ENCODE measurements around the gene ATAD1.
"Not testable (repeated sequence)": the region's sequence is repeated elsewhere in the genome, so short reads cannot be mapped to it uniquely, and the experiment has no call there.

Gene ATAD1

DNA sequence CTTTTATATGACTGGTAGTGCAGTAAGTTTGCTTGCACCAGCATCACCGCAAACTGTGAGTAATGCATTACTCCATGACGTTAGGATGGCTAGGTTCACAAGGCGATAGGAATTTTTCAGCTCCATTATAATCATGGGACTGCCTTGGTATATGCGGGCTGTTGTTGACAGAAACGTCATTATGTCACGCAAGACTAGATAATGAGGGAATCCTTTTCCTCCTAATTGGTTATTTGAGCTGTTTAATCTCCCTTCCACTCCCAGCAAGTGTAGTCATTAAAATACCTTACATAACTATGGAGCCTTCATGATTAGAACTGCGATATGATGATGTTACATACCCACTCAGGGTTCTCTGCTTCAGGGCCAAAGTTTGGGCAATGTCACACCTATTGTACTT is 28.0 kb upstream of the ATAD1 start:
- peak; percentile 86 for DNase-seq (ENCODE audit: low spot score)

DNA sequence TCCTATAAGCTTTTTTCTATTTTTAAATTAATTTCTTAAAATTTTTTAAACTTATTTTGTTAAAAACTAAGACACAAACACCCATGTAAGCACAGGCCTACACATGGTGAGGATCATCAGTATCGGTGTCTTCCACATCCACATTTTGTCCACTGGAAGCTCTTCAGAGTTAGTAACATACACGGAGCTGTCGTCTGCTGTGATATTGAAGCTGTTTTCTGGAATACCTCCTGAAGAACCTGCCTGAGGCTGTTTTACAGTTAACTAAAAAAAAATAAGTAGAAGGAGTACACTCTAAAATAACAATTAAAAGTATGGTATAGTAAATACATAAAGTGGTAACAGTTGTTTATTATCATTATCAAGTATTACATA is 27.6 kb upstream of the ATAD1 start:
- no peak for DNase-seq (ENCODE audit: low spot score)

DNA sequence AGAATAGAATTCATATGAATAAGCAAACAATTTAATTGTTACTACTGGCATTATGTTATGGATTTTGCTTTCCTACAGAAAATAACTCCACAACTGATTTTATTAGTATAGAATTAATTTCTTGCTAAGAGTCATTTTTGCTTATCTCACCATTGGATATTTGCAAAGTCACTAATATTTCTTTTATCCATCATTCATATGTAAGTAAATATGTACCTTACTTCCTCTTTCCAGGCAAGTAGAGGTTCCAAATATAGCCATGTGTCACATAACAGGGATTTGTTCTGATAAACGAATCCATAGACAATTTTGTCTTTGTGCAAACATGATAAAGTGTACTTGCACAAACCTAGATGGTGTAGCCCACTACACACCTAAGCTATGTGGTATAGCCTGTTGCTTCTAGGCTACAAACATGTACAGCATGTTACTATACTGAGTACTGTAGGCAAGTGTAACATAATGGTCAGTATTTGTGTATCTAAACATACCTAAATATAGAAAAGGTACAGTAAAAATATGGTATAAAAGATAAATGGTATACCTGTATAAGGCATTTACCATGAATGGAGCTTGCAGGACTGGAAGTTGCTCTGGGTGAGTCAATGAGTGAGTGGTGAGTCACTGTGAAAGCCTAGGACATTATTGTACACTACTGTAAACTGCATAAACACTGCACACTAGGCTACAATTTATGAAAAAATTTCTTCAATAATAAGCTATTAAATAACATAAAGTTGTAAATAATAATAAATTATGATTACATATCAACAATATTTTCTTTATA is 27.0 kb upstream of the ATAD1 start:
- peak; percentile 69 for DNase-seq (ENCODE audit: low spot score)

DNA sequence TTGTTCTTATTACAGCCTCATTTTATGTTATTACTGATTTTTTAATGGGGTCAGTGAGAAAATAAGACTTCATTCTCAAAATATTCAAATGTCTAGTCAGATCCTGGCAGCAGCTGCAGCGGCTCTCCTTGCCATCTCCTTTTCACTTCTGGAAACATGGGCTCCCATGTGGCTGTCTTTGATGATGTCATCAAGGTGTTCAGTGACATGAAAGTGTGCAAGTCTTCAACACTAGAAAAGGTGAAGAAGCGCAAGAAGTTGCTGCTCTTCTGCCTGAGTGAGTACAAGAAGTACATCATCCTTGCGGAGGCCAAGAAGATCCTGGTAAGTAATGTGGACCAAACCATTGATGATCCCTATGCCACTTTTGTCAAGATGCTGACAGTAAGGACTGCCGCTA is 25.7 kb upstream of the ATAD1 start:
- no peak for DNase-seq (ENCODE audit: low spot score)

DNA sequence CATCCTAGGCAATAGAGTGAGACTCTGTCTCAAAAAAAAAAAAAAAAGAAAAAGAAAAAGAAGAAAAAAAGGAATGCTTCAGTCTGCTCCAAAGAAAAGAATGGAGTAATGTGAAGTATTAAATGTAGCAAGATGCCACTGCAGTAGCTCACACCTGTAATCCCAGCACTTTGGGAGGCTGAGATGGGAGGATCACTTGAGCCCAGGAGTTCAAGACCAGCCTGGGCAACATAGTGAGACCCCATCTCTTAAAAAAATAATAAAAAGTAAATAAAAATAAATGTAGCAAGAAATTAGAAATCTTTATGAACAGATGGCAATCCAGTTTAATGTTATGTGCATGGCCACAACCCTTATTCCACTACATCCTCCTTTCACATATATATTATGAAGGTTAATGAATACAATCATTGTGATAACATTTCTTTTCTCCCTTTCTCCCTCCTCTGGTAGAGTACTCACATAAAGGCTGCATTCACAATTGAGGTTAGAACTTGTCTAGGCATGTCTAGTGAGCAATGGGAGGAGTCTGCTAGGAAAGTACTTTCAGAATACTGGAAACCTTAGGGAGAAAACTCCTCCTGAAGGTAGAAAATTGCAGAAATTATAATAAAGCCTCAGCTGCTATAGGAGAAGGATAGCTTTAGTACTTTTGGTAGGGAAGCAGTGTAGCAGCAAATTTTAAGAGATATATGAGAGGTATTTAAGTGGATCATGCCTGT is 24.9 kb upstream of the ATAD1 start:
- peak; percentile 75 for DNase-seq (ENCODE audit: low spot score)

DNA sequence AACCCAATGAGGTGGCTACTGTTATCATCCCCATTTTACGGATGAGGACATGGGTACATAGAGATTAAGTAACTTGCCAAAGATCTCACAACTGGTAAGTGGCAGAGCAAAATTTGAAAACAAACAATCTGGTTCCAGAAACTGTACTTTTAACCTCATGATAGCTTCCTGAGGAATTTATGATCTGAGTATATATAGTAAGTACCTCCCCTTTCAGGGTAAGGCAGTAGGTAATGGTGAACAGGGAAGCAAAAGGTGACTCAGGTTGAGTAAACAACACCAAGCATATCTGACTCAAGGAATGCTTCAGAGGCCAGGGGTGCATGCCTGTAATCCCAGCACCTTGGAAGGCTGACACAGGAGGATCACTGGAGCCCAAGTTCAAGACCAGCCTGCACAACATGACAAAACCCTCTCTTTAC is 24.2 kb upstream of the ATAD1 start:
- DNase-seq (ENCODE audit: low spot score) = peak; percentile 98

DNA sequence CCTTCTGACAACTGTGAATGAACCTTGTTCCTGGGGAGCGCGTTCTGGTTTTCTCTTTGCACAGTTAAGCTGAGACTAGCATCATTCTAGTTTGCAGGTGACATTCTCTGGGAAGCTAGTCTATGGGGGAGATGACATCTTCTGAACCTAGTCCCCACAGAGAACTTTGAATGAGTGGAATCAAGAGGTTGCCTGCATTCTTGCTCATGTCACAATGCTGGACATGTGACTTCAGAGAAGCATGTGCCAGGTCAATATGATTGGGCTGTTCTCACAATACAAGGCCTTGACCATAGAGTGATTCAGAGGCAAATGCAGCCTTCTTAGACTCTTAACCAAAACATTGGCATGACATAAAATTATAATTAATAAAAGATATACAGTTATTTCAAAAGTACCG is 23.2 kb upstream of the ATAD1 start:
- DNase-seq (ENCODE audit: low spot score) = no peak

DNA sequence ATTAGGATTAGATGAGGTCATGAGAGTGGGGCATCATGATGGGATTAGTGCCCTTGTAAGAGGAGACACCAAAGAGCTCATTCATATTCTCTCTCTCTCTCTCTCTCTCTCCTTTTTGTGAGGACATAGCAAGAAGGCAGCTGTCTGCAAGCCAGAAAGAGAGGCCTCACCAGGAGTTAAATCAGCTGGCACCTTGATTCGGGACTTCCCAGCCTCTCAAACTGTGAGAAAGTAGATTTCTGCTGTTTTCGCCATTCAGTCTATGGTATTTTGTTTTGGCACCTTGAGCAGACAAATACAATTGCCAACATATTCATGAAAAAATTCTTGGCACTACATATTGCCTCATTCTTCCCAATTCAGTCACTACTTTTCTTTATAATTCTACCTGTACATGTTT is 20.6 kb upstream of the ATAD1 start:
- DNase-seq (ENCODE audit: low spot score) = no peak

DNA sequence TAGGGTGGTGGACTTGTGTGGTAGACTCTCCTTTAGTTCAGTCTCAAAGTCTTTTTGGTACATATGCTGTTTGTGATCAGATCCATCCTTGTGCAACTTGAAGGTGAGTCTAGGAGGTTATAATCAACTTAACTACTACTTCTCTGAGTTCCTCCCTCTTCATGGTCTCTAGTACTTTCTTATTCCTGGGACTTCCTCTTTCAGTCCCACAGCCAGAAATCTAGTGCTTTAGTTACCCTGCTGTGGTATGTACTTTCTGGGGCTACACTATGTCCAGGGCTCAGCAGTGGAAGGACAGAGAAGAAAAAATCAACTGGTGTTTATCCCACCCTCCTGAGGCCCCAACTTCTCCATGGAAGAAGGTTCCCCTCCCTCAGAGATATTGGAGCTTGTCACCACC is 19.4 kb upstream of the ATAD1 start:
- DNase-seq (ENCODE audit: low spot score) = no peak

DNA sequence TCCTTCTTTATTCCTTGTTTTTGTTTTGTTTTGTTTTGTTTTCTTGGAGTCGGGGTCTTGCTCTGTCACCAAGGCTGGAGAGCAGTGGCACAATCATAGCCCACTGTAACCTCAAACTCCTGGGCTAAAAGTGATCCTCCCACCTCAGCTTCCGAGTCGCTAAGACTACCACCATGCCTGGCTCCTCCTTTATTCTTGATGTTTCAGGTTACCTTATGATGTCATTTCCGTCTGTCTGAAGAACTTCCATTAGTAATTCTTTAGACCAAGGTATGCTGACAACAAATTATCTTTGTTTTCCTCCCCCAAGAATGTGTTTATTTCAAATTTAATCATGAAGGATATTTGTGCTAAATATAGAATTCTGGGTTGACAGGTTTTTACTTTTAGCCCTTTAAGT is 18.1 kb upstream of the ATAD1 start:
- no peak for DNase-seq (ENCODE audit: low spot score)

DNA sequence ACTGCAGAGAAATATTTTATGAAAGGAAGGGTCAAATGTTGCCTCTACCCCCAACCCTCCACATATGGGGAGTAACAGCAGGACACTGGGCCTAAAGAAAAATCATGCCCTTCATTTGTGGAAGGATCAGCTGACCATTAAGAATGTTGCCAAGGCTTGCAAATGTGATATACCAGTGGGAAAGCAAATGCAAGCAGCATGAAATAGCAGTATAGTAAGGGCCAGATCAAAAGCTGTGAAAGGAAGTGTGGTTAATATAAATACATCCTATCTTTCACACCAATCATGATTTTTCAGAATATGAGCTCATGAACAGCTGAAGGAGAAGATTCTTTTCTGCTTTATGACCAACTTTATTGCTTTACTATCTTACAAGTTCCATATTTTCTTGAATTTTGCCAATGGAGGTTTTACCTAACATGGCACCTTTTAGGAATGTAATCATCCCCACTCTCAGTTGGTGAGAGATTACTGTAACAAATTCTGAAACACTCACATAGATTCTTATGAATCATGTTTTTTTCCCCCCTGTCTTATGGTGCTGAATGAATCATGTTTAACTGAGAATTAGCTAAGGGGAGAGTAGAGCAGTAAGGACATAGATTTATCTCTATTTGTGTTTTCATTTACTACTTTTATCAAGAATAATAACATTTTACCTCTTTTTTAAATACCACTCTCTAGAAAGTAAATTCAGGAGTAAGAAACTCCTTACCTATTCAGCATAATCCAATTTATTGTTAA is 12.1 kb upstream of the ATAD1 start:
- peak; percentile 31 for DNase-seq (ENCODE audit: low spot score)

DNA sequence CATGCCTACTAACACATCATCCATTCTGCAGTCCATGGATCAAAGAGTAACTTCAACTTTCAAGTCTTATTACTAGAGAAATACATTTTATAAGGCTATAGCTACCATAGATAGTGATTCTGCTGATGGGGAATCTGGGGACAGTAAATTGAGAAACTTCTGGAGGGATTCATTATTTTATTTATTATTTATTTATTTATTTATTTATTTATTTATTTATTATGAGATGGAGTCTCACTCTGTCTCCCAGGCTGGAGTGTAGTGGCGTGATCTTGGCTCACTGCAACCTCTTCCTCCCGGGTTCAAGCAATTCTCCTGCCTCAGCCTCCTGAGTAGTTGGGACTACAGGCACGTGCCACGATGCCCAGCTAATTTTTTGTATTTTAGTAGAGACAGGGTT is 11.0 kb upstream of the ATAD1 start:
- DNase-seq (ENCODE audit: low spot score) = not testable (repeated sequence)

DNA sequence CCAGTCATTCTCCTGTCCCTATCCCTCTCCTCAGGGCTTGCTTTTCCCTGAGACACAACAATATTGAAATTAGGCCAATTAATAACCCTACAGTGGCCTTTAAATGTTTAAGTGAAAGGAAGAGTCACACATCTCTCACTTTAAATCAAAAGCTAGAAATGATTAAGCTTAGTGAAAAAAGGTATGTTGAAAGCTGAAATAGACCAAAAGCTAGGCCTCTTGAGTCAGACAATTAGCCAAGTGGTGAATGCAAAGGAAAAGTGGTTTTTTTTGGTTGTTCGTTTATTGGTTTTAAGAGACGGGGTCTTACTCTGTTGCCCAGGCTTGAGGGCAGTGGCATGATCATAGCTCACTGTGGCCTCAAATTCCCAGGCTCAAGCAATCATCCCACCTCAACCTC is 9.7 kb upstream of the ATAD1 start:
- no peak for DNase-seq (ENCODE audit: low spot score)

DNA sequence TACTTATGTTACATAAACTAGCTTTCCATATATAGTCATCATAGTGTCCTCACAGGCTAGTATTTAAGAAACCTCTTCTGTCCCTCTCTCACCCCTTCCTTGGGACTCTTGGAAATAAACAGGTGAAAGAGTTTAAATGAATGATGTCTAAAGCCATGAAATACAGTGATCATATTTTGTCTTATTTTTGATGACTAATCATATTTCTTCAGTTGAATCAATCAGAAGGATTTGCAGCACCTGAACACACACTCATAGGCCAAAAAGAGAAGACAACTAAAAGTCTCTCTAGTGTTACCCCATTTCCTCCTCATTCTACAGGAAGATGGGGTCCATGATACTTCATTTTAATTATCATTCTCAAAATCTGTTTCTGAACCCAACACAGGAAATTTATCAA is 8.6 kb upstream of the ATAD1 start:
- DNase-seq (ENCODE audit: low spot score) = no peak

DNA sequence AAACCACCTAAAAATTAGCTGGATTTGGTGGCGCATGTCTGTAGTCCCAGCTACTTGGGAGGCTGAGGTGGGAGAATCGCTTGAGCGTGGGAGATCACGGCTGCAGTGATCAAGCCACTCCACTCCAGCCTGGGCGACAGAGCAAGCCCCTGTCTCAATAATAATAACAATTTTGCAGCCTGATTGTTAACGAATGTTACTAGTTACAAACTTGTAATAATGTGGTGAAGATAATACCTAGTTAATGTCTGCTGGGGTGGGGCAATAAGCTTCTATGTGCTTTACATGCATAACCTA is 1.2 kb upstream of the ATAD1 start:
- DNase-seq (ENCODE audit: low spot score) = no peak

DNA sequence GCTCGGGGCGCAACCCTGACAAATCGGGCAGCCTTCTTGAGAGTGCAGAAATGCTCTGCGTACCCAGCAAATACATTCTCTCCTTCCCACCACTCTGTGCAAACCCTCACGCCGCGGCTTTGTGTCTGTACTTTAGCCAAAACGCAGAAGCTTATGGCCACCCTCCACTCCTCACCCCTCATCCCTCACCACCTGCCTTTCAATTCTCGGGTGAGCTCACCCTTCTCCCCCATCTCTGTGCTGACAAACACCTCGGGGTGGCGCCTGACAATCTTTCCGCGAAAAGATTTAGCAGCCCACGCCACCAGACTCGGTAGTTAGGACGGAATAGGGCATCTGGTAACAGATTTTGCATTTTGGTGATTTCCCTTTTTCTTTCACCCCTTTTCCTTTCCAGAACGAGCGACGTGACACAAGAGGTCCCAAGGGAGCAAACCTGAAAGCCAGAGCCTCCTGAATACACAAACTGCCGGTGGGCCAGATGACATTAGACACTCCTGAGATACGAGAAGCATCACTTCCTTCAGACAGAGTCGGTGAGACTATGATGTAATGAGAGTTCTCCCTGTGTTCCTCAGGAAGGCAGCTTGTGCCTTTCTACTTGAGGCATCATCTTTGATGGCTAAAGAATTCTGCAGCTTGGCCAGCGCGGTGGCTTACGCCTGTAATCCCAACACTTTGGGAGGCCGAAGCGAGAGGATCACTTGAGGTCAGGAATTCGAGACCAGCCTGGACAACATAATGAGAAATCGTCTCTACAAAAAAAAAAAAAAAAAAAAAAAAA is 671 bp upstream of the ATAD1 start:
- DNase-seq (ENCODE audit: low spot score) = peak; percentile 59

DNA sequence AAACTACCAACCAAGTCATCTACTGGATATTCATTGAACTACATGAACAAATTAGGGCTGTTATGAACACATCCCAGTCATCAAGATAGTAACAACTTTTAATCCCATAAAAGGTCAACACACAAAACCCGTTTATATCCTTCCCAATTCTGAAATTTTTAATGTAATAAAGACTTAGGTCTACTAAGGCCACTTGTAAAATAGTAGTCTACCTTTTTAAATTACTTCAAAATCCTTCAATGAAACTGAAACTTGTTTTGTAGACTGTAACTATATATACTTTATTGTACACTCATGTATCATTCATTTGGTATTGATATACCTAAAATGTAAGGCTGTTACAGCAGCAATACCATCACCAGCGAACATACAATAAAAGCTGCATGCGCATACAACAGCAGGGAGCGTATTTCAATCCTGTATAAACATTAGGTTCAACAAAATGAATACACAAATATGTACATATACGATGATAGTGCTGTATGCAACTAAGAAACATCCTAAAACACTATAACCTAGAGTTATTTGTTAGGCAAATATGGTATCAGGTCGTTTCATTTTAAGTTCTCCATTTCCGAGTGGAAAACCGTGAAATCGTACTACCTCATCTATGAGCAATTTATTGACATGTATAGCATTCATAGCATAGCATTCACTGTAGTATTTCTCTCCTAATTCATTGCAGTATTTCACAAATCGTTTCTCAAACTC is 973 bp downstream of the ATAD1 start:
- no peak for DNase-seq (ENCODE audit: low spot score)

DNA sequence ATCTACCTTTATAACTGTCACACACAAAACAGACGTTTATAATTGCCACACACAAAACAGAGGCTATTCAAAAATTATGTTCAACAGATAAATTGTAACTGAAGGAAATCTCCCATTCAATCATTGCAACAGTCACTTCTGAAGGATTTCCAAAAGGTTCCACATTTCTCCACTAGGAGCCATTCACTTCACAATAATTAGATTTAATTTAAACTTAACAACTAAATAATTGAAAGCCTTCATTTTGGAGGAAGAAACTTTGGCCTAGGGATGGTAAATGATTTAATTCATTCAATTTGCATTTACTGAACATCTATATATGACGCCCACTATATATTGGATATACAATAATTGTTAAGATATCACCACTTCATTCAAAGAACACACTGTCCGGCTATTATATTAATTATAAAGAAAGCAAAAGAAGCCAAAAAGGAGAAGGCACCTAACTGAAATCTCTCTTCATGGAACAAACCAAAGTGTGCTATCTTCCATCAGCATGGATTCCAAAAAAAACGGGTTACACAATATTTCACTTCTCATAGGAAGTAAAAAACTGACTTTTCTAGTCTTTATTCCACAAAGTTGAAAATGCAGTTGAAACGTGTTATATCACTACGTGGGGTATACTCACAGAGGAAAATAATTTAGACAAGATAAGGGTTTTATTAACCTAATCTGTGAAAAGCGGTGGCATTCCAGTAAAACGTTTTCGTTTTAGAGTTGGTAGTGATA is 1.7 kb downstream of the ATAD1 start:
- DNase-seq (ENCODE audit: low spot score) = no peak

DNA sequence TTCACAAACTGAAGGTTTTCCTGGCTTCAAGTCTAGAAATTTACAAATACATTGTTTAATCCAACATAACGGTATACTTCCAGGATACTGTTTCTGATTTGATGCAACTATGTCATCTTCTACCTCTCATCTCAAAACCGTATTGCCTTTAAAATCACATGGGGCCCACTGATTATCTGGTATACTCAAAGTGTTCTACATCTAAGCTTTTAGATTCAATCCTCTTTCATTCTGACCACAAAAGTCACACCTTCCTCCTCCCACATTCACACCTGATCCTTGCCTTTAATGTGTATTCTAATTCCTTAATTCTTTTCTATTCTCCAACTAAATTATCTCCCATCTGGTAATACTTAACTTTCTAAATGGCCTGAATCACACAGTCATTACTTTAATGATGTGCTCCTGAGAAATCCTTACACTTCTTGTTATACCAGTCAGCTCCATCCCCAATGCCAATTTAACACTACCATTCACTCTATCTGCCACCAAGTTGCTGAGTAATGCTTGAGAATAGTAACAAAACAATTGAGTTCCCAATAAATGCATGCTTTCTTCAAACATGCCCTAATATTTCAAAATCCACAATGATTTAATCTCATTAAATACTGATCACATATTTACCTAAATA is 13.0 kb downstream of the ATAD1 start:
- DNase-seq (ENCODE audit: low spot score) = no peak

DNA sequence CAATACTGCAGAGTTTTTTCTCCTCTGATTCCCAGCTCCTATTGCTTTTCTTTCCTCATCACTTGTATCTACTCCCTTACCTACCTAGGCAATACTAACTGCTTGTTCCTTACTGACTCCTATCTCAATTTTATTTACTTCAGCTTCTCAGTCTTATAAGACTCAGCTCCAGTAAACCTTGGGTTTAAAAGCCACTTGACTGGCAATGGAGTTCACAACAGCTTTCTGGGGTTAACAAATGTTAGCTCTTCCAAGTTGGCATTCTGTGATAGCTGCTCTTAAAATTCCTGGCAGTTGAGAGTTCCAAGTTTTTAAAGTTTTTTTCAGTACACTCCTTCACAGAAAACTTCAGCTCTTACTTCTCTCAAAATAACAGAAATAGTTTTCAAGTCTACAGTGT is 14.2 kb downstream of the ATAD1 start:
- no peak for DNase-seq (ENCODE audit: low spot score)

DNA sequence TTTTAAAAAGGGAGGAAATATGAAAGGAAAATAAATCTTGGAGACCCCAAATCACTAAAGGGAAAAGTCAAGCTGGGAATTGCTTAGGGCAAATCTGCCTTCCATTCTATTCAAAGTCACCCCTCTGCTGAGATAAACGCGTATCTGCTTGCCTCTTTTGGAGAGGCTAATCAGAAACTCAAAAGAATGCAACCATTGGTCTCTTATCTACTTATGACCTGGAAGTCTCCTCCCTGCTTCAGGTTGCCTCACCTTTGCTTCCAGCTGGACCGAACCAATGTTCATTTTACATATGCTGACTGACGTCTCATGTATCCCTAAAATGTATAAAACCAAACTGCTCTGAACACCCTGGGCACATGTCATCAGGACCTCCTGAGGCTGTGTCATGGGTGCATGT is 14.7 kb downstream of the ATAD1 start:
- DNase-seq (ENCODE audit: low spot score) = no peak
